Keratinocyte (primary cell): Measurements from ENCODE around the gene FAM50A. TPM values are rescaled to one million over a fixed set of nuclear protein-coding genes. Genes with fewer than 3 reads are reported as not detected.

Experiments
- DNase-seq: peaks from one replicate; pipeline ENCODE4 v3.0.0-alpha.2; 2011; ENCODE audit warnings: low read depth, missing footprints, low spot score
- FAIRE-seq: peaks from 2 replicates; lab custom pipeline; 2011; peaks lifted over from hg19 to GRCh38; lab: Jason Lieb, UNC
- H2AFZ ChIP-seq: 2 replicates; pipeline ENCODE4 v1.6.0; 2012; ENCODE audit warnings: low read length, control low read depth, inconsistent platforms; ENCODE audit not compliant: control insufficient read depth
- H3K27ac ChIP-seq: 2 replicates; pipeline ENCODE4 v1.5.1; 2011; ENCODE audit warnings: low read length; ENCODE audit not compliant: control insufficient read depth, insufficient read depth
- H3K27me3 ChIP-seq: 3 replicates; pipeline ENCODE4 v1.6.0; 2011; ENCODE audit warnings: low read length; ENCODE audit not compliant: control insufficient read depth, insufficient read depth; ENCODE audit errors: extremely low read depth
- H3K36me3 ChIP-seq, 2 experiments: 2 replicates in 1 of 2; 3 replicates in 1 of 2; pipeline ENCODE4 v1.5.1; 2011; ENCODE audit warnings: low read length in 2 of 2, mild to moderate bottlenecking in 1 of 2; ENCODE audit not compliant: control insufficient read depth in 2 of 2, insufficient read depth in 2 of 2; ENCODE audit errors: extremely low read depth in 1 of 2
- H3K4me1 ChIP-seq: 3 replicates; pipeline ENCODE4 v1.5.1; 2011; ENCODE audit warnings: low read length; ENCODE audit not compliant: control insufficient read depth, insufficient read depth; ENCODE audit errors: extremely low read depth
- H3K4me2 ChIP-seq: 3 replicates; pipeline ENCODE4 v1.6.0; 2011; ENCODE audit warnings: low read depth, low read length; ENCODE audit not compliant: control insufficient read depth, insufficient read depth; ENCODE audit errors: extremely low read depth
- H3K4me3 ChIP-seq, 3 experiments: fragments of 200-600 bp in 1 of 3; sonication (generic) in 1 of 3; 2 replicates in 2 of 3; 3 replicates in 1 of 3; pipeline ENCODE4 v1.5.1; 2011 to 2016; ENCODE audit warnings: low read length in 3 of 3, mild to moderate bottlenecking in 3 of 3, control low read depth in 2 of 3, inconsistent platforms in 1 of 3, low read depth in 1 of 3, mixed read lengths in 1 of 3, mixed run types in 1 of 3, moderate library complexity in 1 of 3; ENCODE audit not compliant: control insufficient read depth in 2 of 3, insufficient read depth in 2 of 3; ENCODE audit errors: extremely low read depth in 1 of 3
- H3K79me2 ChIP-seq: 2 replicates; pipeline ENCODE4 v1.6.0; 2012; ENCODE audit warnings: low read length; ENCODE audit not compliant: control insufficient read depth, insufficient read depth
- H3K9ac ChIP-seq: 3 replicates; pipeline ENCODE4 v1.6.0; 2011; ENCODE audit warnings: low read length; ENCODE audit not compliant: control insufficient read depth, insufficient read depth; ENCODE audit errors: extremely low read depth
- H3K9me1 ChIP-seq: 3 replicates; pipeline ENCODE4 v1.6.0; 2011; ENCODE audit warnings: low read length; ENCODE audit not compliant: control insufficient read depth, insufficient read depth; ENCODE audit errors: extremely low read depth
- H3K9me3 ChIP-seq: 2 replicates; pipeline ENCODE4 v1.5.1; 2012; ENCODE audit warnings: low read depth, low read length; ENCODE audit not compliant: control insufficient read depth
- H4K20me1 ChIP-seq: 3 replicates; pipeline ENCODE4 v1.6.0; 2011; ENCODE audit warnings: low read length; ENCODE audit not compliant: control insufficient read depth, insufficient read depth; ENCODE audit errors: extremely low read depth
- EZH2 ChIP-seq: IDR thresholded peaks from one replicate; pipeline ENCODE4 v1.6.1; 2012; ENCODE audit warnings: inconsistent platforms, mild to moderate bottlenecking, low read length, moderate library complexity
- dilution Hi-C: fragments of 300-500 bp; cut with MboI; formaldehyde crosslinking; loops from one replicate; pipeline ENCODE4 v1.7.0; 2020; ENCODE audit warnings: low sequenced_read_pairs; ENCODE audit not compliant: extremely low pct_ligation_motif_present
- polyA plus RNA-seq, 5 experiments: library from polyadenylated mRNA; depleted of rRNA in 3 of 5; stranded (reverse) in 3 of 5; stranded (forward) in 1 of 5; unstranded in 1 of 5; fragments of >200 nt; gene quantifications; 1 replicate in 1 of 5; 2 replicates in 3 of 5; 3 replicates in 1 of 5; pipeline versions ENCODE4 v1.2.1 to v1.2.3, GENCODE V29; 2011 to 2012; ENCODE audit warnings: missing spikeins in 2 of 5, low read depth in 1 of 5, low replicate concordance in 1 of 5
- TF ChIP-seq, protein P1 (sequence below), 3 experiments: IDR thresholded peaks in 1 of 3; conservative IDR thresholded peaks in 1 of 3; optimal IDR thresholded peaks in 1 of 3; 2 replicates in 2 of 3; 3 replicates in 1 of 3; pipeline versions ENCODE3 to v1.5.1; 2011; ENCODE audit warnings: low read length in 3 of 3, mild to moderate bottlenecking in 3 of 3, moderate library complexity in 2 of 3, control low read depth in 1 of 3, inconsistent platforms in 1 of 3; ENCODE audit not compliant: insufficient read depth in 2 of 3; ENCODE audit errors: extremely low read depth in 1 of 3

The FAM50A gene
- polyA plus RNA-seq, 1 donor (not counting 4 experiments of a cell fraction or from before 2014, with no cell fraction given): 35.7 TPM

DNA sequence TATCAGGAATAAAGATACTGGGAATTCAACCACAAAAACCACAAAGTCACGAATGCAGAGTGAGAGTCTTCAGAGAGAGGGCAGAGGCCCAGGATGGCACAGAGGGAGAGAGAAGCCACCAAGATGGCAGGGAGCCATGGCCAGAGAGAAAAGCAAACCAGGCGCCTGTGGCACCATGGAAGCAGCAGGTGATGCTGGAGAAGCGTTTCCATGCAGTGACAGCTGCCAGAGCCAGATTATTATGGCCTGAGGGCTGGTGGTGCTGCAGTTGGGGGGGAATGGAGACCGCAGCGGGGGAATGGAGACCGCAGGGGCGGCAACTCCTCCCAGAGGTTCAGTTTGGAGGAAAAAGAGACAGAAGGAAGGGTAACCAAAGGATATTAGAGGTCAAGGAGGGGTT, 26.8 kb upstream of the FAM50A start:
- Histone ChIP-seq H3K4me3 (no peak overlapping the region), H3K9ac (no peak overlapping the region), H3K9me3 (no peaks in the 10 kb centered on the region), H3K4me2 (no peak overlapping the region), H2AFZ (no peak overlapping the region), H3K27me3 (no peaks in the 10 kb centered on the region), H3K27ac (no peak overlapping the region), H3K36me3 (peaks cover 0 to 4% of the 10 kb centered on the region in 2 experiments), H4K20me1 (no peaks in the 10 kb centered on the region), H3K9me1 (no peaks in the 10 kb centered on the region), H3K4me1 (peaks cover 8% of the 10 kb centered on the region), H3K79me2 (no peaks in the 10 kb centered on the region)
- dilution Hi-C loops: no loop called here
- FAIRE-seq: no peak
- no peak for DNase-seq
- TF ChIP-seq, protein P1, sequence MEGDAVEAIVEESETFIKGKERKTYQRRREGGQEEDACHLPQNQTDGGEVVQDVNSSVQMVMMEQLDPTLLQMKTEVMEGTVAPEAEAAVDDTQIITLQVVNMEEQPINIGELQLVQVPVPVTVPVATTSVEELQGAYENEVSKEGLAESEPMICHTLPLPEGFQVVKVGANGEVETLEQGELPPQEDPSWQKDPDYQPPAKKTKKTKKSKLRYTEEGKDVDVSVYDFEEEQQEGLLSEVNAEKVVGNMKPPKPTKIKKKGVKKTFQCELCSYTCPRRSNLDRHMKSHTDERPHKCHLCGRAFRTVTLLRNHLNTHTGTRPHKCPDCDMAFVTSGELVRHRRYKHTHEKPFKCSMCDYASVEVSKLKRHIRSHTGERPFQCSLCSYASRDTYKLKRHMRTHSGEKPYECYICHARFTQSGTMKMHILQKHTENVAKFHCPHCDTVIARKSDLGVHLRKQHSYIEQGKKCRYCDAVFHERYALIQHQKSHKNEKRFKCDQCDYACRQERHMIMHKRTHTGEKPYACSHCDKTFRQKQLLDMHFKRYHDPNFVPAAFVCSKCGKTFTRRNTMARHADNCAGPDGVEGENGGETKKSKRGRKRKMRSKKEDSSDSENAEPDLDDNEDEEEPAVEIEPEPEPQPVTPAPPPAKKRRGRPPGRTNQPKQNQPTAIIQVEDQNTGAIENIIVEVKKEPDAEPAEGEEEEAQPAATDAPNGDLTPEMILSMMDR (optimal IDR thresholded peaks at IDR 0.05 in 1 of 3, IDR thresholded peaks at IDR 0.05 in 1 of 3, conservative IDR thresholded peaks at IDR 0.05 in 1 of 3; ENCODE audit: extremely low read depth in 1 of 3, insufficient read depth in 2 of 3, low read length in 3 of 3): no peak
- no peak for TF ChIP-seq EZH2

DNA sequence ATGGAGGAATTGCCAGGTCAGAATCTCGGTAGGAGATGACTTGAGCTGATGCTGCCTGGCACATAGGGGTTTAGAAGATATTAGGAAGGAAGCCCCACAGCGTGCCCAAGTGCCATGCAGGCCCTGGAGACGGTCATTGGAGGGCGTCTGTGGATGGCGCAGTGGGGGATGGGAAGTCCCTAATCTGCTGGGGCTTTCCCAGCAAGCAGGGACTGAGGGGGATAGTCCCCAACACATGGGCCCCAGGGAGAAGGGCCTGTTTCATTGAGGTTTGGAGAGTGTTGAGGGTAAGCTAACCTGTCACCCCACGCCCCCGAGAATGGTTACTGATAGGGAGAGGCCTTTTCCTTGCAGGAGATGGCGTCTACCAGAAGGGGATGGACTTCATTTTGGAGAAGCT, 24.8 kb upstream of the FAM50A start:
- H3K9ac ChIP-seq: no peak overlapping the region
- FAIRE-seq: no peak

More for the DNA sequence above, 24.8 kb upstream of the FAM50A start:
- no peaks in the 10 kb centered on the region for H4K20me1 ChIP-seq
- H3K27ac ChIP-seq: no peak overlapping the region
- no peaks in the 10 kb centered on the region for H3K27me3 ChIP-seq
- H3K79me2 ChIP-seq: no peaks in the 10 kb centered on the region
- no peaks in the 10 kb centered on the region for H3K9me3 ChIP-seq
- no peak overlapping the region for H2AFZ ChIP-seq
- dilution Hi-C loops: no loop called here
- TF ChIP-seq EZH2: no peak
- TF ChIP-seq, protein P1 (optimal IDR thresholded peaks at IDR 0.05 in 1 of 3, IDR thresholded peaks at IDR 0.05 in 1 of 3, conservative IDR thresholded peaks at IDR 0.05 in 1 of 3; ENCODE audit: extremely low read depth in 1 of 3, insufficient read depth in 2 of 3, low read length in 3 of 3): no peak
- no peaks in the 10 kb centered on the region for H3K4me1 ChIP-seq
- no peak overlapping the region for H3K4me2 ChIP-seq
- H3K9me1 ChIP-seq: no peaks in the 10 kb centered on the region
- H3K4me3 ChIP-seq: no peak overlapping the region
- peaks cover 0 to 4% of the 10 kb centered on the region in 2 experiments for H3K36me3 ChIP-seq
- no peak for DNase-seq
